Retinal pigment epithelial cell (primary cell): ENCODE results near the gene SLC12A5.

Source experiments
- DNase-seq: peaks from one replicate; pipeline ENCODE4 v3.0.0-alpha.2; 2010; ENCODE audit warnings: low read depth
- H3K4me3 ChIP-seq: 2 replicates; pipeline ENCODE4 v1.5.1; 2011; ENCODE audit warnings: mild to moderate bottlenecking, low read length, control low read depth, moderate library complexity
- CTCF ChIP-seq: conservative IDR thresholded peaks from 2 replicates; pipeline ENCODE4 v1.5.1; 2011; ENCODE audit warnings: low read depth, low read length, control low read depth, inconsistent platforms

The SLC12A5 gene

DNA sequence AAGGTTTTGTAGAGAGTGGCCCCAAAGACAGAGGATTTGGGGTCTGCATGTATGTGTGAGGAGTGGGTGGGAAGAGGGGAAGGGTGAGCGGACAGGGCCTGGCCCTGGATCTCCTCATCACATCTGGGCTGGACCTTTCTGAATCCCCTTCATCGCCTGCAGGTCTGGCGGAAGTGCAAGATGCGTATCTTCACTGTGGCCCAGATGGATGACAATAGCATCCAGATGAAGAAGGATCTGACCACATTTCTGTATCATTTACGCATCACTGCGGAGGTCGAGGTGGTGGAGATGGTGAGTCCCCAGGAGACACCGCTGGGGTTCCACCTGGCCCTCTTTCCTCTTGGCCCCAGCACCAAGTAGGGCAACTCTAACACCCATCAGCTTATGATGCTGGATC lies 24.4 kb downstream of the SLC12A5 start:
- DNase-seq: no peak

GRCh38 chr20:46054606-46055005 lies 25.6 kb downstream of the SLC12A5 start:
- no peak for DNase-seq
- no peak overlapping the region for H3K4me3 ChIP-seq
- TF ChIP-seq CTCF: no peak

More for the DNA sequence above, 24.4 kb downstream of the SLC12A5 start:
- H3K4me3 ChIP-seq: no peak overlapping the region
- no peak for TF ChIP-seq CTCF

DNA sequence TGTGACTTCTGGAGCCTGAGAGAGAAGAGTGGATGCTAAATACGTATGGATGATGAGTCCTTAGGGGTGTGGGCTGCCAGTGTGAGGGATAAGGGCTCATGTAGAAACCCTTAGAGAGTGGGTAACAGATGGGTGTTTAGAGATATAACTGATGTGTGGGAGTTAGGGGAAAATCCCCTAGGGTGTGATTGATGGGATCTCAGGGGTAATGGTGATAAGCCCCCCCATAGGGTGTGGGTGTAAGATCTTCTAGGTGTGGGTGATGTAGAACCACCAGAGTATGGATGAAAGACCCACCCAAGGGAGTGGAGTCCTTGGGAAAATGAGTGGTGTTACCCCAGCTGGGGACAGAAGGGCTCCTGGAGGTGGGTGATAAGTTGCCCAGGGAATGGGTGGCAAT lies 26.3 kb downstream of the SLC12A5 start:
- no peak overlapping the region for H3K4me3 ChIP-seq
- DNase-seq: no peak
- no peak for TF ChIP-seq CTCF

DNA sequence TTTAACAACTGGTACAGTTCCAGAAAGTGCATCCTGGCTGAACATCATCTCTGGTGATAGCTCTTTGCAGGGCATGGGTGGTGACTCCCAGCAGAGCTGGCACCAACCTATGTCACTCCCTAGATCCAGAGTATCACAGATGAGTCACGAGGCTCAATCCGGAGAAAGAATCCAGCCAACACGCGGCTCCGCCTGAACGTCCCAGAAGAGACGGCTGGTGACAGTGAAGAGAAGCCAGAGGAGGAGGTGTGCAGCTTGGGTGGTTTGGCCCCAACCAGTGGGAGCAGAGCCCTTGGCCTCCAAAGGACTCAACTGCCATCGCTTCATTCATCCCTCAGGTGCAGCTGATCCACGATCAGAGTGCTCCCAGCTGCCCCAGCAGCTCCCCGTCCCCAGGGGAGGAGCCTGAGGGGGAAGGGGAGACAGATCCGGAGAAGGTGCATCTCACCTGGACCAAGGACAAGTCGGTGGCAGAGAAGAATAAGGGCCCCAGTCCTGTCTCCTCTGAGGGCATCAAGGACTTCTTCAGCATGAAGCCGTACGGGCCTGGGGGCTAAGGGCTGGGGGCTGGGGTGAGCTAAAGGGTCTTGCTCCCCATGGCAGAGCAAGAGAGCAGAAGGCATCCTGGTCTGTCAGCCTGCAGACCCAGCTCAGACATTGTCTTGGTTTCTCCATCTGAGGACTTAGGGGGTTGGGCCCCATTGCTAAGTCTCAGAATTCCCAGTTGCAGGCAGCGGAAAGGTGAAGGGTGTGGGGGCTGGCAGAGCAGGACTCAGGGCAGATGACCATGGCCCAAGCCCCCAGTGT lies 27.2 kb downstream of the SLC12A5 start:
- DNase-seq: no peak
- TF ChIP-seq CTCF: no peak
- no peak overlapping the region for H3K4me3 ChIP-seq

DNA sequence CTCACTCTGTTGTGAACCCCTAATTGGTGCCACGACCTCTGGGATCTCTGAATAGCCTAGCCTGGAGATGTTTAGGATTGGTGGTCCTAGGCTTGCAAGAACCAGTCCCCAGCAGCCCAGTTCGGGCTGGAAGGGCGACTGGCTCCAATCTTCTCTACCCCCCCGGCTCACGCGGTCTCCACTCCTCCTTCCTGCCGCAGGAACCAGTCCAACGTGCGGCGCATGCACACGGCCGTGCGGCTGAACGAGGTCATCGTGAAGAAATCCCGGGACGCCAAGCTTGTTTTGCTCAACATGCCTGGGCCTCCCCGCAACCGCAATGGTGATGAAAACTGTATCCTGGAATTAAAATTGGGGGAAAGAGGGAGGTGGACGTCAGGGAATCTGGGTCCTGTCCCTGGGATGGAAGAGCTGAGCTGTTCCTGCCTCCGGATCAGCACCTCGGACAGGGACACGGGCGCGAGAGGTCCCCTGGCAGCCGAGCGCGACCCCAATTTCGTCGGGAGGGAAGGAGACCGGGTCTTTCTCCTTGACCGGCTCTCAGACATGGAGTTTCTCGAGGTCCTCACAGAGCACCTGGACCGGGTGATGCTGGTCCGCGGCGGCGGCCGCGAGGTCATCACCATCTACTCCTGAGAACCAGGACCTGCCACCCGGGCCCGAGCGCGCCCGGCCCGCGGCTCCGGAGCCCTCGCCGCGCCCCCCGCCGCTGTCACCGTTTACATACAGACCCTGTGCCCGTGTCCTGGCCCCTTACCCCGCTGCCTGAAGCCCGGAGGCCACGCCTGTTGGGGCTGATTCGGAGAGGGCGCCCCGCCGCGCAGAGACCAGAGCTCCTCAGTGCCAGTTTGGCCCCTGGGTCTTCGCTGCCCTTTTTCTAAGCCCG lies 28.2 kb downstream of the SLC12A5 start:
- TF ChIP-seq CTCF: no peak
- no peak overlapping the region for H3K4me3 ChIP-seq
- DNase-seq: no peak

GRCh38 chr20:46057856-46058598 lies 29.0 kb downstream of the SLC12A5 start:
- TF ChIP-seq CTCF: peak; percentile 48
- H3K4me3 ChIP-seq: peak overlapping the region; percentile 21
- DNase-seq: no peak
